ENCODE data around the gene GAB4.

- TF ChIP-seq ZNF302 (tag by site-specific recombination; IDR thresholded peaks at IDR 0.05; ENCODE audit: low read depth) (no peak), TCF7L2 (IDR thresholded peaks at IDR 0.05; ENCODE audit: borderline replicate concordance, low read depth, low read length) (no peak), ZNF16 (tag by site-specific recombination; IDR thresholded peaks at IDR 0.05; ENCODE audit: low read depth) (no peak), ZNF670 (tag by site-specific recombination; IDR thresholded peaks at IDR 0.05; ENCODE audit: low read depth) (no peak), ZIC2 (tag by site-specific recombination; IDR thresholded peaks at IDR 0.05) (no peak), ZSCAN5A (tag by site-specific recombination; IDR thresholded peaks at IDR 0.05) (no peak), SALL2 (tag by site-specific recombination; IDR thresholded peaks at IDR 0.05; ENCODE audit: borderline replicate concordance) (no peak), ZNF513 (tag by site-specific recombination; IDR thresholded peaks at IDR 0.05) (no peak), ZNF785 (tag by site-specific recombination; IDR thresholded peaks at IDR 0.05) (no peak), MYNN (tag by site-specific recombination; IDR thresholded peaks at IDR 0.05; ENCODE audit: borderline replicate concordance) (no peak), ZNF280D (tag by site-specific recombination; IDR thresholded peaks at IDR 0.05) (no peak), ZNF24 (tag by site-specific recombination; IDR thresholded peaks at IDR 0.05) (no peak)
- TF ChIP-seq, protein P1, sequence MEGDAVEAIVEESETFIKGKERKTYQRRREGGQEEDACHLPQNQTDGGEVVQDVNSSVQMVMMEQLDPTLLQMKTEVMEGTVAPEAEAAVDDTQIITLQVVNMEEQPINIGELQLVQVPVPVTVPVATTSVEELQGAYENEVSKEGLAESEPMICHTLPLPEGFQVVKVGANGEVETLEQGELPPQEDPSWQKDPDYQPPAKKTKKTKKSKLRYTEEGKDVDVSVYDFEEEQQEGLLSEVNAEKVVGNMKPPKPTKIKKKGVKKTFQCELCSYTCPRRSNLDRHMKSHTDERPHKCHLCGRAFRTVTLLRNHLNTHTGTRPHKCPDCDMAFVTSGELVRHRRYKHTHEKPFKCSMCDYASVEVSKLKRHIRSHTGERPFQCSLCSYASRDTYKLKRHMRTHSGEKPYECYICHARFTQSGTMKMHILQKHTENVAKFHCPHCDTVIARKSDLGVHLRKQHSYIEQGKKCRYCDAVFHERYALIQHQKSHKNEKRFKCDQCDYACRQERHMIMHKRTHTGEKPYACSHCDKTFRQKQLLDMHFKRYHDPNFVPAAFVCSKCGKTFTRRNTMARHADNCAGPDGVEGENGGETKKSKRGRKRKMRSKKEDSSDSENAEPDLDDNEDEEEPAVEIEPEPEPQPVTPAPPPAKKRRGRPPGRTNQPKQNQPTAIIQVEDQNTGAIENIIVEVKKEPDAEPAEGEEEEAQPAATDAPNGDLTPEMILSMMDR (tag by site-specific recombination; IDR thresholded peaks at IDR 0.05): no peak
- TF ChIP-seq, protein P2, sequence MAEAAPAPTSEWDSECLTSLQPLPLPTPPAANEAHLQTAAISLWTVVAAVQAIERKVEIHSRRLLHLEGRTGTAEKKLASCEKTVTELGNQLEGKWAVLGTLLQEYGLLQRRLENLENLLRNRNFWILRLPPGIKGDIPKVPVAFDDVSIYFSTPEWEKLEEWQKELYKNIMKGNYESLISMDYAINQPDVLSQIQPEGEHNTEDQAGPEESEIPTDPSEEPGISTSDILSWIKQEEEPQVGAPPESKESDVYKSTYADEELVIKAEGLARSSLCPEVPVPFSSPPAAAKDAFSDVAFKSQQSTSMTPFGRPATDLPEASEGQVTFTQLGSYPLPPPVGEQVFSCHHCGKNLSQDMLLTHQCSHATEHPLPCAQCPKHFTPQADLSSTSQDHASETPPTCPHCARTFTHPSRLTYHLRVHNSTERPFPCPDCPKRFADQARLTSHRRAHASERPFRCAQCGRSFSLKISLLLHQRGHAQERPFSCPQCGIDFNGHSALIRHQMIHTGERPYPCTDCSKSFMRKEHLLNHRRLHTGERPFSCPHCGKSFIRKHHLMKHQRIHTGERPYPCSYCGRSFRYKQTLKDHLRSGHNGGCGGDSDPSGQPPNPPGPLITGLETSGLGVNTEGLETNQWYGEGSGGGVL (tag by site-specific recombination; IDR thresholded peaks at IDR 0.05): no peak
Observed at GRCh38 chr22:16963189-16963945, 44.7 kb downstream of the GAB4 start.
